Measurements from ENCODE around the gene MACROD2.

DNA sequence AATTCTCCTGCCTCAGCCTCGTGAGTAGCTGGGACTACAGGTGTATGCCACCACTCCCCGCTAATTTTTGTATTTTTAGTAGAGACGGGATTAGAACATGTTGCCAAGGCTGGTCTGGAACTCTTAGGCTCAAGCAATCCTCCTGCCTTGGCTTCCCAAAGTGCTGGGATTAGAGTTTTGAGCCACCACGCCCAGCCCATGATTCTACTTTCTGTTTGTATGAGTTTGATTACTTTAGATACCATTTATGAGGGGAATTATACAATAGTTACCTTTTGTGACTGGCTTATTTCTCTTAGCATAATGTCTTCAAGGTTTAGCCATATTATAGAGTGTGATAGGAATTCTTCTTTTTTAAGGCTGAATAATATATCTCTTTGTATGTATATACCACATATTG is 897.5 kb downstream of the MACROD2 start:
- TF ChIP-seq, protein P1, sequence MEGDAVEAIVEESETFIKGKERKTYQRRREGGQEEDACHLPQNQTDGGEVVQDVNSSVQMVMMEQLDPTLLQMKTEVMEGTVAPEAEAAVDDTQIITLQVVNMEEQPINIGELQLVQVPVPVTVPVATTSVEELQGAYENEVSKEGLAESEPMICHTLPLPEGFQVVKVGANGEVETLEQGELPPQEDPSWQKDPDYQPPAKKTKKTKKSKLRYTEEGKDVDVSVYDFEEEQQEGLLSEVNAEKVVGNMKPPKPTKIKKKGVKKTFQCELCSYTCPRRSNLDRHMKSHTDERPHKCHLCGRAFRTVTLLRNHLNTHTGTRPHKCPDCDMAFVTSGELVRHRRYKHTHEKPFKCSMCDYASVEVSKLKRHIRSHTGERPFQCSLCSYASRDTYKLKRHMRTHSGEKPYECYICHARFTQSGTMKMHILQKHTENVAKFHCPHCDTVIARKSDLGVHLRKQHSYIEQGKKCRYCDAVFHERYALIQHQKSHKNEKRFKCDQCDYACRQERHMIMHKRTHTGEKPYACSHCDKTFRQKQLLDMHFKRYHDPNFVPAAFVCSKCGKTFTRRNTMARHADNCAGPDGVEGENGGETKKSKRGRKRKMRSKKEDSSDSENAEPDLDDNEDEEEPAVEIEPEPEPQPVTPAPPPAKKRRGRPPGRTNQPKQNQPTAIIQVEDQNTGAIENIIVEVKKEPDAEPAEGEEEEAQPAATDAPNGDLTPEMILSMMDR (IDR thresholded peaks at IDR 0.05): no peak
- TF ChIP-seq ZFX (IDR thresholded peaks at IDR 0.05; ENCODE audit: borderline replicate concordance): no peak
